H4 (cell line): ENCODE results near the gene CLDND2. TPM values are rescaled to one million over a fixed set of nuclear protein-coding genes. Genes with fewer than 3 reads are reported as not detected.
"Not testable (repeated sequence)": the region's sequence is repeated elsewhere in the genome, so short reads cannot be mapped to it uniquely, and the experiment has no call there.

Experiments used
- DNase-seq: peaks from one replicate; pipeline ENCODE4 v3.0.0-alpha.2; 2015; ENCODE audit warnings: low spot score
- total RNA-seq: library from RNA; depleted of rRNA; stranded (reverse); fragments of >200 nt; shearing (Covaris generic); gene quantifications from 2 replicates; pipeline ENCODE4 v1.2.3, GENCODE V29; 2014; rRNA removed

Gene CLDND2
- 0.97 TPM in 1 of 2 replicates, not detected in the other for total RNA-seq

- DNase-seq: no peak
Measured at GRCh38 chr19:51368366-51369282, at the start of gene CLDND2. Gene CLDND2, minus strand, starts transcription at chr19:51369003. Its CDS starts 426 bp downstream, at chr19:51368577.

- no peak for DNase-seq
Measured at GRCh38 chr19:51417810-51418157, 49.0 kb upstream of the CLDND2 start.

- DNase-seq: no peak
Measured at GRCh38 chr19:51417107-51417809, 48.5 kb upstream of the CLDND2 start, which contains the start of gene SIGLEC10. Gene SIGLEC10, minus strand, starts transcription at chr19:51417642. Its CDS starts 61 bp downstream, at chr19:51417581.

DNA sequence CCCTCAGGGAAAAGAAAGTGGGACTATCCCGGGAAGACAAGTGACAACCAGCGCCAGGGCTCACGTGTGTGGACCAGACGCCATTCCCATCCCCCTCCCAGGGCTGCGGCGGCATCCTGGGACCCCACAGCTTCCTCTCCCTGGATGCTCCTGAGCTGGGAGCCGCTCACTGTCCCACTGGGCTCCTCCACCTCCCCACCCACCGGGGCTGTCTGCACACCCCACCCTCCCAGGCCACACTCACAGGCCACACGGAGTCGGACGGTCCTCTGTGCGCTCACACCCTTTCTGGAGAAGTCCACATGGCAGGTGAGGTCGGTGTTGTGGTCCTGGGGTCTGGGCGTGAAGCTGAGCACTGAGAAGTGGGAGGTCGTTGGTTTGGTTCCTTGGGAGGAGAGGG is 47.6 kb upstream of the CLDND2 start:
- DNase-seq: not testable (repeated sequence)

DNA sequence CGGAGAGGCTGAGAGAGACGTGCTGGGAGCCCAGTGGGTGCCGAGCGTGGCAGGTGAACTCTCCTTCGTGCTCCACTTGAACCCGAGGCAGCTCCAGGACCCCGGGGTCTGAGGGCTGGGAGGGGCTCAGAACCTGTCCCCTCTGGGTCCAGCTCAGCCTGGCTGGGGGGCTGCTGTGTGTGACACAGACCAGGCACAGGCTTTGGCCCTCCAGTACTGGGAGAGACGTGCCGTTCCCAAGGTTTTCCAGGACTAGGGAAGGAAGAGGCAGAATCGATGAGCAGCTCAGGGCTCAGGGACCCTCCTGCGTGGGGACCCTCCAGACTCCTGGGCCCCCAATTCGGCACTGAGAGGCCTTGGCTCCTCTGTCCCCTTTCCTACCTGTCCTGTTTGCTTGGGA is 46.4 kb upstream of the CLDND2 start:
- DNase-seq: no peak

- no peak for DNase-seq
Measured at GRCh38 chr19:51410950-51411748, 42.3 kb upstream of the CLDND2 start.

- DNase-seq: peak; percentile 59
Measured at GRCh38 chr19:51407511-51408131, 38.8 kb upstream of the CLDND2 start.

DNA sequence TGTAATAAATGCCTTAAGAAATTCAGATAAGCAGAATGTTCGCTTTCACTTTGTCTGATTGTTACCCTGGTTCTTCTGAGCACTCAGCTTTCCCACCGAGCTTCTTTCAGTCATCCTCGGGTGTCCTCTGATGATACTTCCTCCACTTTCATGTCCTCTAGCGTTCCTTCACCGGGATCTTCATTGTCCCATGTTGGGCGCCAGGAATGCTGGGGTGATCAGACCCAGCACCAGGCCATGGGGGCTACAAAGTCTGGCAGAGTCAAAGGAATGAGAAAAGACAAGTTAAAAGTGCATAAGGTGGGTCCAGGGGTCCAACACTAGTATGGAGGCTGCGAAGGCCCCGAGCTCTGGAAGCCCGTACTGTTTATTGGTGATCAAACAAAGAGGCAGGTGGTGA is 33.3 kb upstream of the CLDND2 start:
- no peak for DNase-seq

- DNase-seq: not testable (repeated sequence)
Measured at GRCh38 chr19:51399936-51400335, 31.1 kb upstream of the CLDND2 start.

GRCh38 chr19:51399231-51399630 is 30.4 kb upstream of the CLDND2 start:
- no peak for DNase-seq

- peak; percentile 60 for DNase-seq
Measured at GRCh38 chr19:51398096-51398704, 29.4 kb upstream of the CLDND2 start.

GRCh38 chr19:51397453-51397852 is 28.6 kb upstream of the CLDND2 start:
- not testable (repeated sequence) for DNase-seq

DNA sequence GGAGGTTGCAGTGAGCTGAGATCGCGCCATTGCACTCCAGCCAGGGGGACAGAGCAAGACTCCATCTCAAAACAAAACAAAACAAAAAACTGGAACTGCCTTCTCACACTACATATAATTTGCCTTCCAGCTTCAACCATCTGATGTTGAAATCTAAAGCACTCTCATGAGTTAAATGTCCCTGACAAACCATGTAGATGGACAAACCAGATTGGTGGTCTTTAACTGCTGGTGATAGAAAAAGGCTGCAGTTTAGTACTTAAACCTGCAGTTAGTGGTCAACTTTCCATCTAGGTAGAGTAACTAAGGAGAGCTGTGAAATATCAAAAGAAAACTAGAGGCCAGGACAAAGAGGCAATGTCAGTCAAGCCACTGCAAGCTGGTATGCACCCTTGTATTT is 27.4 kb upstream of the CLDND2 start:
- no peak for DNase-seq

GRCh38 chr19:51394050-51394836 is 25.4 kb upstream of the CLDND2 start:
- DNase-seq: peak; percentile 100

- no peak for DNase-seq
Measured at GRCh38 chr19:51392701-51393100, 23.9 kb upstream of the CLDND2 start.

DNA sequence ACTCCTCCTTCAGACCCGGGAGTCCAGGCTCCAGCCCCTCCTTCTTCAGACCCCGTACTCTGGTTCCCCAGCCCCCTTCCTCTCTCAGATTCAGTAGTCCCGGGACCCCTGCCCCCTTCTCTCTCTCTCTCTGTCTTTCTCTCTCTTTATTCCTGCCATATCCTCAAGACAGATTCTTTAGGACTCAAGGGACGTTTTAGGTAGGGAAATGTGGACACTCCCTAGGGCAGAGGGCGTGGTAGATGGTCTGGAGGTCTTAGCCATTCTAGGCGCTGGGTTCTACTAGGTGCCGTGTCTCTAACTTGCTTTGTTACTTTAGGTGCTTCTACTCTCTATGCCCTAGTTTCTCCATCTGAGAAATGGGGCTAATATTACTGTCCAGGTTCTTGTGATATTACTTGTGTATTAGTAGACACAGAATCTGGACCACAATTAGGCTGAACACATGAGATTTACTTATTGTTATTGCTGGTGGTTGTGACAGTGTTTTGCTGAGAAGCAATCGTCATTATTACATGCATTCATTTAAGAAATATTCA is 22.3 kb upstream of the CLDND2 start:
- DNase-seq: no peak

DNA sequence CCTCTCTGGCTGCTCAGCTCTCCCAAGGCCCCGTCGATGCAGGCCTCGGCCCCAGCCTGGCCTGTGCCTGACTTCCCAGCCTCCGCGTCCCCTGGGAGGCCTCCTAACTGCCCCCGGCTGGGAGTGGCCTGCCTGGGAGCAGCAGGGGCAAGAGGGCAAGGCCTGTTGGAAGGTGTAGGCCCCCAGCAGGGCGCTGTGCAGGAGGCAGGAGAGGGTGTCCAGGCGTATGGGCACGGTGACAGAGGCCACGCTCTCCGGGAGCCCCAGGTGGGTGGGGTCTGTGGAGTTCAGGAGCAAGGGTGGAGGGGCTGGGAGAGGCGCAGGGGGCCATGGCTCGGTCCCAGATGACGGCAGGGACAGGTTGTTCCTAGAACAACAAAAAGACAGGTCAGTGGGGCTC is 20.3 kb upstream of the CLDND2 start:
- no peak for DNase-seq

DNA sequence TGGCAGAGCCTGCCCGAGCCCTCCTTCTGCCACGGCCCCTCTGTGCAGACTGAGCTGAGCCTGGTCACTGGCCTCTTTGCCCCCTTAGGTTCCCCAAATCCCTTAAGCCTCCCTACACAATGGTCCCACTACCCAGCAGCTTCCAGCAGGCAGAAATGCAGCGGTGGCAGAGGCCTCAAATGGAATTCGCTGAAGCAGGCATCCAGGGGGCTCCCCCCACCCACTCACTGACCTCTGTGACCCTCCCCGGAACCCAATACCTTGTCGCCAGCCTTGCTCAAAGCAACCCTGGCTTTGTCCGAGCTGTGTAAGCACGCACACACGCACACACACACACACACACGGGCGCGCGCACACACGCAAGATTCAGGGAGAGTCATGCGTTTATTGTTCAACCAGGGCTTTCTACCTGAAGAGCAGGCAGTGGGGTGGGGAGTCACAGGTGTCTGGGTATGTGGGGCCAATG is 19.2 kb upstream of the CLDND2 start, which contains the start of gene LIM2:
LIM2 (minus strand) TSS at position 51 of the 466 bp plus-strand sequence. CDS start 531 bp downstream, outside the sequence.
- DNase-seq: no peak

DNA sequence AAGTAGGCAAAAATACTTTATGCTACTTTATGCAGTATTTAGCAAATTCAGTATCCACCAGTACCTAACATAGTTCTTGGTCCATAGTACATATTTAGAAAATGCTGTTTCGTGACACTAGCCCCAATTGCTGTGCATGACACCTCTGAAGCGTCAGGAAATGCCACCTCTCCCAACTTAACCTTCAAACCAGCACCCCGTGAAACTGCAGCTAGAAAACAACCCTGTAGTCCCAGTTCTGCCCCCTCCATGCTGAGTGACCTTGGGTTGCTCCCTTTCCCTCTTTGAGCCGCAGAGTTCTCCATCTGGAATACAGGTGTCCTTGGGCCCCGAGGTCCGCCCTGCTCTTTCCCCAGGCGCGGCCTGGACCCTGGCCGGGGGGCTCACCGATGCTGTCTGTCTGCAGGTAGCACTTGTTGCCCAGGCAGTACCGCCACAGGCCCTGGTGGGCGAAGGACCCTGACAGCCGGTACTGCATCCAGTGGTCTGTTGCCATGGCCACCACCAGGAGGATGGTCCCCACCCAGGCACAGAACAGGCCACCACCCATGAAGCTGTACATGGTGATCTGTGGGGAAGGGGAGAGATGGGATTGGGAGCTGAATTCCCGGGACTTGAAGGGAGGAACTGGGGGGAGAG is 18.2 kb upstream of the CLDND2 start:
- no peak for DNase-seq
